Calu3 (cell line): Measurements from ENCODE around the gene USP50. TPM values are rescaled to one million over a fixed set of nuclear protein-coding genes. Genes with fewer than 3 reads are reported as not detected.

ENCODE experiments used
- Bru-seq: library from RNA; stranded (reverse); fragments of 400-500 nt; gene quantifications from one replicate; lab custom pipeline; 2021; lab: Mats Ljungman, UMichigan
- BruChase-seq, 2 experiments: library from RNA; stranded (reverse); fragments of 400-500 nt; gene quantifications; one replicate each; lab custom pipeline; 2021; lab: Mats Ljungman, UMichigan
- BruUV-seq: library from RNA; stranded (reverse); fragments of 400-500 nt; replicated peaks from 2 replicates; lab custom pipeline; 2021; lab: Mats Ljungman, UMichigan
- CTCF ChIA-PET: fragments of 300-600 bp; sonication (Branson Sonifier 250); formaldehyde crosslinking; loops from one replicate; lab custom pipeline; 2022; ENCODE audit warnings: antibody characterized with exemption; lab: Charles Lee
- DNase-seq: peaks from one replicate; pipeline ENCODE4 v3.0.0; 2022
- H3K27ac Mint-ChIP-seq: one replicate; pipeline ENCODE4 v1.8.0; 2022; ENCODE audit warnings: mixed read lengths; ENCODE audit not compliant: unreplicated experiment
- H3K27me3 Mint-ChIP-seq: one replicate; pipeline ENCODE4 v1.8.0; 2022; ENCODE audit warnings: mixed read lengths; ENCODE audit not compliant: unreplicated experiment
- H3K36me3 Mint-ChIP-seq: one replicate; pipeline ENCODE4 v1.8.0; 2022; ENCODE audit warnings: mild to moderate bottlenecking, moderate library complexity, mixed read lengths; ENCODE audit not compliant: insufficient read depth, unreplicated experiment
- H3K4me1 Mint-ChIP-seq: one replicate; pipeline ENCODE4 v1.8.0; 2022; ENCODE audit warnings: mild to moderate bottlenecking, low read depth, mixed read lengths; ENCODE audit not compliant: unreplicated experiment
- H3K4me3 Mint-ChIP-seq: one replicate; pipeline ENCODE4 v1.8.0; 2022; ENCODE audit warnings: mild to moderate bottlenecking, low read depth, moderate library complexity, mixed read lengths; ENCODE audit not compliant: unreplicated experiment
- H3K9me3 Mint-ChIP-seq: one replicate; pipeline ENCODE4 v1.8.0; 2022; ENCODE audit warnings: low read depth, mixed read lengths; ENCODE audit not compliant: unreplicated experiment
- CTCF ChIP-seq: fragments of 200-600 bp; IDR thresholded peaks from one replicate; pipeline ENCODE4 v1.8.0; 2022; ENCODE audit warnings: antibody characterized with exemption; ENCODE audit not compliant: unreplicated experiment
- intact Hi-C: fragments of 100-400 bp; cut with micrococcal nuclease; formaldehyde crosslinking; loops from one replicate; pipeline ENCODE4 v1.10.0; 2022; ENCODE audit not compliant: unreplicated experiment
- long read RNA-seq: library from polyadenylated mRNA; stranded (forward); transcript quantifications from one replicate; pipeline ENCODE4 v2.0.0, GENCODE V29; 2022
- total RNA-seq: library from RNA; stranded (reverse); gene quantifications from 2 replicates; pipeline ENCODE4 v1.2.3, GENCODE V29; 2022

USP50 gene
- total RNA-seq (not detected in 2 replicates), Bru-seq, nascent RNA (percentile 35 among the genes with signal in this experiment), BruChase-seq, experiment 1, labeled RNA remaining after a 6-hour chase (percentile 43 among the genes with signal in this experiment), BruChase-seq, experiment 2, labeled RNA remaining after a 2-hour chase (percentile 46 among the genes with signal in this experiment)
- long read RNA-seq, partial matches to known transcripts, result 0 of 1 reads
- long read RNA-seq, other reads (novel, unspliced or antisense), result 1 of 1 reads

GRCh38 chr15:50546566-50546965 is at the start of gene USP50:
Gene USP50 (minus strand): TSS chr15:50546666. CDS start chr15:50546525, 141 bp downstream.
- no TSS peak for BruUV-seq
- no peak for DNase-seq
- no peaks in the 10 kb centered on the region for H3K9me3 Mint-ChIP-seq
- H3K27me3 Mint-ChIP-seq, result peaks cover 7% of the 10 kb centered on the region
- no peak within 1 kb of the TSS for H3K27ac Mint-ChIP-seq
- peaks cover 2% of the 10 kb centered on the region for H3K36me3 Mint-ChIP-seq
- H3K4me1 Mint-ChIP-seq, result no peaks in the 10 kb centered on the region
- no peak for TF ChIP-seq CTCF
- intact Hi-C loops, result no loop called here
- H3K4me3 Mint-ChIP-seq, result no peak within 1 kb of the TSS
- CTCF ChIA-PET, result no interaction called here

- H3K27ac Mint-ChIP-seq, result no peak overlapping the region
- no peak for DNase-seq
- CTCF ChIA-PET, result no interaction called here
- no peaks in the 10 kb centered on the region for H3K9me3 Mint-ChIP-seq
- no TSS peak for BruUV-seq
- no peaks in the 10 kb centered on the region for H3K4me1 Mint-ChIP-seq
- intact Hi-C loops, result no loop called here
- no peaks in the 10 kb centered on the region for H3K27me3 Mint-ChIP-seq
- H3K36me3 Mint-ChIP-seq, result peaks cover 35% of the 10 kb centered on the region
- H3K4me3 Mint-ChIP-seq, result no peak overlapping the region
- TF ChIP-seq CTCF, result no peak
These were observed 47.8 kb upstream of the USP50 start for GRCh38 chr15:50594311-50594710.

GRCh38 chr15:50593761-50594160 is 47.3 kb upstream of the USP50 start:
- intact Hi-C loops, result no loop called here
- DNase-seq, result no peak
- Mint-ChIP-seq H3K9me3 (no peaks in the 10 kb centered on the region), H3K4me3 (no peak overlapping the region), H3K27ac (no peak overlapping the region), H3K27me3 (no peaks in the 10 kb centered on the region), H3K36me3 (peaks cover 39% of the 10 kb centered on the region), H3K4me1 (no peaks in the 10 kb centered on the region)
- CTCF ChIA-PET, result no interaction called here
- no TSS peak for BruUV-seq
- TF ChIP-seq CTCF, result no peak

GRCh38 chr15:50590288-50590687 is 43.8 kb upstream of the USP50 start:
- no peaks in the 10 kb centered on the region for H3K4me1 Mint-ChIP-seq
- H3K36me3 Mint-ChIP-seq, result peaks cover 51% of the 10 kb centered on the region

More at GRCh38 chr15:50590288-50590687, 43.8 kb upstream of the USP50 start:
- no peak for TF ChIP-seq CTCF
- no peaks in the 10 kb centered on the region for H3K27me3 Mint-ChIP-seq
- no peak overlapping the region for H3K27ac Mint-ChIP-seq
- intact Hi-C loops, result no loop called here
- H3K9me3 Mint-ChIP-seq, result no peaks in the 10 kb centered on the region
- no peak overlapping the region for H3K4me3 Mint-ChIP-seq
- no peak for DNase-seq
- BruUV-seq, result no TSS peak
- CTCF ChIA-PET, result no interaction called here
